GM21526 (cell line): Measurements from ENCODE around the gene CLIP4.
"Not testable (repeated sequence)": the region's sequence is repeated elsewhere in the genome, so short reads cannot be mapped to it uniquely, and the experiment has no call there.

ENCODE experiments used
- ATAC-seq: cut with Tn5 transposase; IDR thresholded peaks from one replicate; pipeline ENCODE4 v1.9.1; 2021; ENCODE audit warnings: moderate library complexity; ENCODE audit not compliant: unreplicated experiment, low FRiP score

CLIP4 gene

GRCh38 chr2:29114946-29115609, at the start of gene CLIP4:
TSS of gene CLIP4 (plus strand) at chr2:29115415. CDS start at chr2:29121389, 5,974 bp downstream.
- no peak for ATAC-seq

GRCh38 chr2:29066271-29066860, 48.8 kb upstream of the CLIP4 start:
- ATAC-seq = no peak

DNA sequence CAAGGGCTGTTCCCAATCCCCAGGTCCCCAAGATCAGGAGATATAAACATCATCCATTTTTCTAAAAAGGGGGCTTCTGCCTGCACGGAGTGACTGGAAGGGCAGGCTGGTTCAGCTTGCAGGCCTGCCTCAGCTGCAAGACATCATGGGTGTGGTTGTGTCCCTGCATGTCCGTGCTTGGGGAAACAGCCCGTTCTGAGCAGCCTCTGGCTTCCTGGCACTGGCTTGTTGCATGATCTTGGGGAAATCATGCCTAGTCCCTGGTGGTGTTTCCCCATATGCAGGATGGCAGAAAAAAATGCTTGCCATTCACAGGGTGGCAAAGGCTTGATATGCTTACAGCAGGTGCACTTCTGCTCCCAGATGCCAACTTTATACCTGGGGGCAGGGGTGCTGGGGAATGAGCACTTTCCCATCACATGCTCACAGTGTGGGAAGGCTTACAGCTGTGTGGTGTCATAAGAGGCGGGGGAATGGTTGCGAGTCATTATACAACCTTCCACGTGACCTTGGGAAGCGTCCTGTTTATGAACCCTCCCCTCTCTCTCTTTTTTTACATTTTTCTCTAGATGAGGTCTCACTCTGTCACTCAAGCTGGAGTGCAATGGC, 48.1 kb upstream of the CLIP4 start:
- no peak for ATAC-seq

- ATAC-seq = no peak
Measured at GRCh38 chr2:29068513-29068912, 46.7 kb upstream of the CLIP4 start.

GRCh38 chr2:29070526-29070925, 44.7 kb upstream of the CLIP4 start:
- ATAC-seq = no peak

DNA sequence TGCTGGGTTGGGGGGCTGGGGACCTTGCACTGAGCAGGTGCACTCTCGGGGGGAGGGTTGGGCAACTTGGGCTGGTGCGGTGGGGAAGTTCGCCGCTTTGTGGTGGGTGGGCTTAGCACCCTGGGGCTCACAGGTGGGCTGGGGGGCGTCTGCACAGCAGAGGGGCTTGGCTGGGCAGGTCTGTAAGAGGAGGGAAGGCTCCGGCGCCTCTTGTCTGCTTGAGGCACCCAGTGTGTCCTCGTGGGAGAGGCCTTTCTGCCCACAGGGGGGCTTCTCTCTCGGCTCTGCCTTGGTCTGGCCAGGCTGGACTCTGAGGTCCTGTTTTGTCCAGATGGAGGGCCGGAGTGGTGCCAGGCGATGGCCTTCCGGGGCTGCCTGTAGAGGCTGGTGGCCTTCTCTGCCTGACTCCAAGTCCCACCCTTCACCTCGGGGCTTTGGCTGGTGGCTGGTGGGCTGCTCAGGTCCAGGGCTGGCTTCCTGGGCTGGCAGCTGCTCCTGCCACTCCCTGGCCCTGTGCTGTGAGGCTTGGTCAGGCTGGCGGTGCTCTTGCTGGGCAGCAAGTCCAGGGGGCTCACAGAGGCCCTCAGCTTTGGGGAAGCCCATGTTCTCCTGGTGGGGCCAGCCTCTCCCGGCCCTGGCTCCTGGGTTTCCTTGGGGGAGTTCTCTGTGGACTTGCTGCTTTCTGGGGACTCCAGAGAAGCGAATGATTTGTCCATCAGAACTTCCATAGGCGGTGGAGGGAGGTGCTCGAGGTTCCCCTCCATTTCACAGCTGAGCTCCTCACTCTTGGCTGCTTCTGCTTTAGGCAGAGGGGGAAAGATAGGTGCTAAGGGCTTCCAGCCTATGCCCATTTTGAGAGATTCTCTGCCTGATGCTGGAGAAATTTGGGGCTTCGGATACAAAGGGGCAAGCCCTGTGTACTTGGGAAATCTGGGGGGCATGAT, 43.9 kb upstream of the CLIP4 start:
- no peak for ATAC-seq

DNA sequence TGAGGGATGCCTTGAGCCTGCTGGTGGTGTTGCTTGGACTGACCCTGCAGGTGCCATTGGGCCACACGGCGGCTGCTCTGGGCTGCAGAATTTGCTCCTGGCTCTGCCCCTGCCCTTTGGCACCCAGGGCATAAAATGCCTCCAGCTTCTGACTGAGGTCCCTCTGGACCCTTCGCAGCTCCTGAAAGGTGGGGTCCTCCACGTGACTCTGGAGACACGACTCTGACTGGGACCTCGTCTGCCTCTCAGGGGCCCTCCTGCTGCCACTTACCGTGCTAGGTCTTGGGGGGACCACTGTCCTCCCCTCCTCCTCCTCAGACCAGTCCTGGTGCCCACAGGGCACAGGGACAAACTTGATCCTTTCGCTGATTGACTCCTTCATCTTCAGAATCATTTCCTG, 43.0 kb upstream of the CLIP4 start:
- no peak for ATAC-seq

GRCh38 chr2:29072971-29073725, 42.1 kb upstream of the CLIP4 start:
- no peak for ATAC-seq

DNA sequence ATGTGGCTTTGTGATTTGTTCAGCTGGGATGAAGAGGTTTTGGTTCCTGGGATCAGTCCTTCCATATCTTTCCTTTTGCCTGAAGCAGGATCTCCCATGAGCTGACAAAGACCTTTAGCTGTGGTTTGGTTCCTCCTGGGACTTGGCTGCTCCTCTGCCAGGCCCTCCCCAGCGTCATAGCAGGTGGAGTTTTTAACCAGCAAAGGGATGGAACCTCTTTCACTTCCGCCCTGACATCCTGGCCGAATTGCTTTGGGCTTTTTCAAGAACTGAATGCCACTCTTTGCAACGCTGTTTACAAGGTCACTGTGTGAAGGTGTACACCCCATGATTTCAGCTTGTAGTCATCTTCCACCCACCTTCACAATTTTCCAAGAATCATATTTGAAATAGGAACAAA, 41.3 kb upstream of the CLIP4 start:
- no peak for ATAC-seq

DNA sequence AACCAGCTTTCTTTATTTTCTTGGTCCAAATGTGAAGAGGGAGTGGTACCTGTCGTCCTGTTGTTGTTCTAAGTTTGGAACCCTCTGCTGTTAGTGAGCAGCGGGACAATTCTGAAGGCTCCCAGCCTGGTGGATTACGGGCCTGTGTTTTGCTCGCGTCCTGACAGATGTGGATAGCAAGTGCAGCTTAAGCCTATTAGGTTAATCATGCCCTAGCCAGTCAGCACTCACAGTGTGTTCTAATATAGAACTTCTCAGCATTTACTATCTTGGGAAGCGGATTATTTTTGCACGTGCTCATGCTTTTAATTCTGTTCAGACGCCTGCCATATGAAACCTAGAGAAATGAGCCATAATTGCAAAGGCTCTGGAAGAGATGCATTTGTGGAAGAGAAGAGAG, 40.8 kb upstream of the CLIP4 start, which contains the start of gene PCARE:
TSS of gene PCARE (minus strand) at position 113 of the 400 bp plus-strand sequence. CDS start 262 bp downstream, outside the sequence.
- ATAC-seq = no peak

DNA sequence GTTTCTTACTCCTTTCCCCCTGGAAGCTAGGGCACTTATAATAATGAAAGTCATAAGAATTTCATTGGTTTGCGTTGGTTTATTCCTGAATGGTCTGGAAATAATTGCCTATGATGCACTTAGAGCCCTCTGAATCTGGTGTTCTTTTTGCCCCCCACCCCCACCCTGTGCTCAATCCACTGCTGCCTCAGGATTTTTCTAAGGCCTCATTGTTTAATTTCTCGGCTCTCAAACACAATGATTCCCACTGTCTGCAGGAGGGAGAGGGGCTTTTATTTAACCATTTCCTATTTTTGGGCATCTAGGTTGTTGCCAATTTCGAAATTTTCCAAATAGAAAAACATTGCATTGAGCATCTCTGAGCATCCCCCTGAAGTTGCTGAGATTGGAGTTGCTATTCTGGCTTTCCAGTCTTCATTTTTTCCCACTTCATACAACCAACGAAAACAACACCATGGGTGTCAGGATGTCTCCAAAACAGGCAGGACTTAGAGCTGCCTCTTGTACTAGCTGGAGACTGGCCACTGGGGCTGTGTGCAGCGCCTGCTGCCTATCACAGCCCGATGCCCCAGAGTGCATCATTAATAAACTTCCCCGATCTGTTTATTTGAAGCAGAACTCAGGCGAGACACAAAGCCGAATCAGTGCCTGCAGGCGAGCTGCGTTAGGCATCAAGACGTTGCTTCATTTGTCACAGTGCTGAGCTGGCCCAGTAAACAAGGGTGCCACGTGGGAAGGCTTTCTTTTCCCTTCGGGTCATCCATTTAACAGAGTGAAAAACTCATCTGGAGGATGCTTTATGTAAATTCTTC, 39.1 kb upstream of the CLIP4 start:
- no peak for ATAC-seq

DNA sequence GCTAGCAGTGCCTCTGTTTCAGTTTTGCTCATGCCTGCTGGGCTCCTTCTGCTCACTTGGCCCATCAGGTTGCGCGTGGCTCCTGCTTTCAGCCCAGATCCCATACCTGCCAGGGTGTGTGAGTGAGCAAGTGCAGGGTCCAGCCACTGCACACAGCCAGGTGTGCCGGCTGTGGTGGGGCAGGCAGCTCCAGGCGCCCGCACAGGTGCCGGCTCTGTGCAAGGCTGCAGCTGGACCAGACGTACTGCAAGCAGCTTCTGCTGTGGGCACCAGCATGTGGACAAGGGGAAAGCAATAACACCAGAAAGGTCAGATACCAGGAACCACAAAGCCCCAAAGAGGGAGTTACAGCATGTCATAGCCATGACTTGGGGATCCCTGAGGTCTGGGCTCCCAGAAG, 35.3 kb upstream of the CLIP4 start:
- no peak for ATAC-seq

DNA sequence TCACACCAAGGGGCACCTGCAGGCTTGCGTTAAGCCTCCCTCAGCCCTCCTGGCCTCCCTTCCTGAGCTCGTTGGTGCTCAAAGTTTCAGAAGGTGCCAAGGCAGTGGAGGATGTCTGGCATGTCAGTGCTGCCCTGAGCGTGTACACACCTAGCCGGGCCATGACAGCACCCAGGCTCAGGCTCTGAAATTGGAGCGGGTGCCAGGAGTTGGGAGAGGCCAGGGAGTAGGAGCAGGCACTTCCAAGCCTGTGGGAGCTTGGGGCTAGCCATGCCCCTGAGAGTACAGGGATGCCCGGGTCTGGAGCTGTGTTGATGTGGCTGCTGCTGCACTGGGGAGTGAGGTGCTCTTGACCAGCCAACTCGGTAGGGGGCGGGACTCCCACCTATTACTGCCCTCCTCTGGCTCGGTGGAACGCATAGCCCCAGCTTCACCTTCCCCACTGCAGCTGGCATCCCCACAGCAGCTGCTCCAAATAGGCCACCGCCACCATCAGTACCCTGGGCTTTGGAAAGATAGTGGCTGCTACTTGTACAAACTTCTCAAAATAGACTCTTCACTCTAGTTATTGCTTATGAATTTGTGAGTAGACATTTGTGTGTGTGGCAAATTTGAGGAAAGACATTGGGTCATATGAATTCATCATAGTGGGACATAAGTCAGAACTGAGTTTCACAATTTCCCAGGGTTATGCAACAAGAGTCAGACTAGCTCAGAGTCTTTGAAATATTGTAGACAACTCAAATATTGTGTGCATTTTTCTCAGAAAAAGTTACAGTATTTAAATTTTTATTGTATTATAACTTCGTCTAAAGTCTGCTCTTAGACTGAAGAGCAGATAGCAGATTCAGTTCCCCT, 34.1 kb upstream of the CLIP4 start:
- no peak for ATAC-seq

DNA sequence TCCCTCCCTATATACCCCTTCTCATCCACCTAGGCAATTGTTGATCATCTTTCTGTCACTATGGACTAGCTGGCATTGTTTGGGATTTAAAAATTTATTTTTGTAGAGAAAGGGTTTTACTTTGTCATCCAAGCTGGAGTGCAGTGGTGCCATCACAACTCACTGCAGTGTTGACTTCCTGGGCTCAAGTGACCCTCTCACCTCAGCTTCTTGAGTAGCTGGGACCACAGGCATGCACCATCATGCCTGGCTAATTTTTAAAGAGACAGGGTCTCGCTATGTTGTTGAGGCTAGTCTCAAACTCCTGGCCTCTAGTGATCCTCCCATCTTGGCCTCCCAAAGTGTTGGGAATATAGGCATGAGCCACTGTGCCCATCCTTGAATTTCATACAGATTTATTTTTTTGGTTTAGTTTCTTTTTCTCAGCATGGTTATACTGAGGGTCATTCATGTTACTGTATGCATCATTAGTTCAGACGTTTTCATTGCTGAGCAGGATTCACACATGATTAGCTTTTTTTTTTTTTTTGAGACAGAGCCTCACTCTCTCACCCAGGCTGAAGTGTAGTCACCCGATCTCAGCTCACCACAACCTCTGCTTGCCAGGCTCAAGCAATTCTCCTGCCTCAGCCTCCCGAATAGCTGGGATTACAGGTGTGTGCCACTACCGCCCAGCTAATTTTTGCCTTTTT, 32.3 kb upstream of the CLIP4 start:
- no peak for ATAC-seq

DNA sequence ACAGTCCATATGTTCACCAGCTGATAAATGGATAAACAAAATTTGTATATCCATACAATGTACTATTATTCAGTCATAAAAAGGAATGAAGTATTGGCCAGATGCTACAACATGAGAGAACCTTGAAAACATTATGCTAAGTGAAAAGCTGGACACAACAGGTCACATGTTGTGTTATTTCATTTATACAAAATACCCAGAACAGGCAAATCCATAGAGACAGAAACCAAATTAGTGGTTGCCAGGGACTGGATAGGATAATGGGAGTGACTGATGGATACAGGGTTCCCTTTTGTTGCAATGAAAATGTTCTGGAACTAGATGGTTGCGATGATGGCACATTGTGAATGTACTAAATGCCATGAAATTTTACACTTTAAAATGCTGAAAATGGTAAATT, 30.7 kb upstream of the CLIP4 start:
- no peak for ATAC-seq

DNA sequence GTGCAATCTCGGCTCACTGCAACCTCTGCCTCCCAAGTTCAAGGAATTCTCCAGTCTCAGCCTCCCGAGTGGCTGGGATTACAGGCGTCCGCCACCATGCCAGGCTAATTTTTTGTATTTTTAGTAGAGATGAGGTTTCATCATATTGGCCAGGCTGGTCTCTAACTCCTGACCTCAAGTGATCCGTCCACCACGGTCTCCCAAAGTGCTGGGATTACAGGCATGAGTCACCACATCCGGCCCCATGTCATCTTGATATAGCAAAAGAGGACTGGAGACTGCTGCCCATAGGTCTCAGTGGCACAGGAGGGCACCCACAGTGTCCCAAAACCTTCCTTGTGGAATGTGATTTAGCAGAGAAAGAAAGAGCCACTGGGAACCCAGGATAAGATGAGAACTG, 24.9 kb upstream of the CLIP4 start:
- ATAC-seq = not testable (repeated sequence)

GRCh38 chr2:29096969-29097368, 18.2 kb upstream of the CLIP4 start:
- ATAC-seq = no peak

GRCh38 chr2:29097569-29097968, 17.6 kb upstream of the CLIP4 start:
- no peak for ATAC-seq
